Stimulated activated CD8-positive, alpha-beta memory T cell treated with anti-CD3 and anti-CD28 coated beads, Interleukin-12 subunit alpha, Interleukin-12 subunit beta, amount 100 ng/mL, for 24 hours (primary cell): Measurements from ENCODE around the gene TOMM34.
A peak's percentile ranks its signal among the peaks of the same experiment; 100 is the strongest.

ENCODE experiments used
- DNase-seq: peaks from one replicate; pipeline ENCODE4 v3.0.0-alpha.2; 2020; ENCODE audit errors: extremely low read depth

Gene TOMM34

GRCh38 chr20:44930517-44931168 is 29.6 kb downstream of the TOMM34 start:
- no peak for DNase-seq

GRCh38 chr20:44928595-44928994 is 31.6 kb downstream of the TOMM34 start:
- DNase-seq, result no peak

- DNase-seq, result no peak
Measured at GRCh38 chr20:44924541-44924940, 35.7 kb downstream of the TOMM34 start.

GRCh38 chr20:44921447-44921846 is 38.8 kb downstream of the TOMM34 start:
- DNase-seq, result no peak

GRCh38 chr20:44918761-44919160 is 41.4 kb downstream of the TOMM34 start:
- DNase-seq, result no peak

- no peak for DNase-seq
Measured at GRCh38 chr20:44918342-44918741, 41.9 kb downstream of the TOMM34 start.

GRCh38 chr20:44917399-44917798 is 42.8 kb downstream of the TOMM34 start:
- DNase-seq, result no peak

GRCh38 chr20:44916586-44916985 is 43.6 kb downstream of the TOMM34 start:
- DNase-seq, result no peak

GRCh38 chr20:44914924-44915323 is 45.3 kb downstream of the TOMM34 start:
- DNase-seq, result no peak

- DNase-seq, result no peak
Measured at GRCh38 chr20:44912189-44912588, 48.0 kb downstream of the TOMM34 start.

- no peak for DNase-seq
Measured at GRCh38 chr20:44911264-44911921, 48.8 kb downstream of the TOMM34 start.

- no peak for DNase-seq
Measured at GRCh38 chr20:44910690-44911262, 49.4 kb downstream of the TOMM34 start.

- DNase-seq, result peak; percentile 58
Measured at GRCh38 chr20:44909872-44910689, 50.1 kb downstream of the TOMM34 start, which contains the start of gene PABPC1L. PABPC1L (plus strand) TSS chr20:44910060; CDS start chr20:44910144, 84 bp downstream.

GRCh38 chr20:44908987-44909871 is 51.0 kb downstream of the TOMM34 start:
- DNase-seq, result no peak

- DNase-seq, result no peak
Measured at GRCh38 chr20:44904377-44904776, 55.8 kb downstream of the TOMM34 start.

- DNase-seq, result no peak
Measured at GRCh38 chr20:44901974-44902373, 58.2 kb downstream of the TOMM34 start.

GRCh38 chr20:44900231-44900854 is 59.9 kb downstream of the TOMM34 start:
- DNase-seq, result no peak

- no peak for DNase-seq
Measured at GRCh38 chr20:44897133-44897532, 63.1 kb downstream of the TOMM34 start.

GRCh38 chr20:44896583-44896982 is 63.6 kb downstream of the TOMM34 start:
- DNase-seq, result no peak

- DNase-seq, result no peak
Measured at GRCh38 chr20:44894959-44895358, 65.2 kb downstream of the TOMM34 start.
